Neural progenitor cell (in vitro differentiated cells): Measurements from ENCODE around the gene NEDD8. TPM values are rescaled to one million over a fixed set of nuclear protein-coding genes. Genes with fewer than 3 reads are reported as not detected.

Experiments
- DNase-seq: peaks from one replicate; pipeline ENCODE4 v3.0.0-alpha.2; 2016; ENCODE audit warnings: low spot score
- H2AFZ ChIP-seq: fragments of 200-600 bp; sonication (generic); replicated peaks from 2 replicates; pipeline ENCODE4 v1.6.1; 2016; ENCODE audit warnings: antibody characterized with exemption
- H3F3A ChIP-seq: fragments of 200-600 bp; sonication (generic); 2 replicates; pipeline ENCODE4 v1.6.1; 2016; ENCODE audit warnings: antibody characterized with exemption, low read depth
- H3K27ac ChIP-seq: fragments of 200-600 bp; sonication (generic); 2 replicates; pipeline ENCODE4 v1.5.1; 2016; ENCODE audit warnings: mild to moderate bottlenecking
- H3K27me3 ChIP-seq: fragments of 200-600 bp; sonication (generic); 2 replicates; pipeline ENCODE4 v1.6.1; 2016; ENCODE audit warnings: mild to moderate bottlenecking, moderate library complexity
- H3K36me3 ChIP-seq: fragments of 200-600 bp; sonication (generic); 2 replicates; pipeline ENCODE4 v1.5.1; 2016
- H3K4me1 ChIP-seq: fragments of 200-600 bp; sonication (generic); 2 replicates; pipeline ENCODE4 v1.6.1; 2016; ENCODE audit warnings: mixed run types
- H3K4me2 ChIP-seq: fragments of 200-600 bp; sonication (generic); 2 replicates; pipeline ENCODE4 v1.6.1; 2016
- H3K4me3 ChIP-seq: fragments of 200-600 bp; sonication (generic); 2 replicates; pipeline ENCODE4 v1.5.1; 2016
- H3K79me2 ChIP-seq: fragments of 200-600 bp; sonication (generic); 2 replicates; pipeline ENCODE4 v1.6.1; 2016; ENCODE audit warnings: low read depth
- H3K9ac ChIP-seq: fragments of 200-600 bp; sonication (generic); 2 replicates; pipeline ENCODE4 v1.6.1; 2016
- H3K9me3 ChIP-seq: fragments of 200-600 bp; sonication (generic); 2 replicates; pipeline ENCODE4 v1.5.1; 2016; ENCODE audit warnings: low read depth
- H4K20me1 ChIP-seq: fragments of 200-600 bp; sonication (generic); 2 replicates; pipeline ENCODE4 v1.6.1; 2016; ENCODE audit warnings: low read depth
- H3K27ac Mint-ChIP-seq: 3 replicates; pipeline ENCODE4 v1.8.0; 2021; ENCODE audit warnings: mixed read lengths
- H3K27me3 Mint-ChIP-seq: 2 replicates; pipeline ENCODE4 v1.8.0; 2022; ENCODE audit warnings: low read depth, mild to moderate bottlenecking, inconsistent platforms, moderate library complexity, mixed read lengths; ENCODE audit not compliant: insufficient read depth
- H3K36me3 Mint-ChIP-seq: 3 replicates; pipeline ENCODE4 v1.8.0; 2021; ENCODE audit warnings: mixed read lengths
- H3K4me1 Mint-ChIP-seq: 3 replicates; pipeline ENCODE4 v1.8.0; 2021; ENCODE audit warnings: mixed read lengths
- H3K4me3 Mint-ChIP-seq: 3 replicates; pipeline ENCODE4 v1.8.0; 2021; ENCODE audit warnings: mild to moderate bottlenecking, moderate library complexity, mixed read lengths
- H3K9me3 Mint-ChIP-seq: 3 replicates; pipeline ENCODE4 v1.8.0; 2020; ENCODE audit warnings: mixed read lengths
- CTCF ChIP-seq: fragments of 200-600 bp; sonication (generic); IDR thresholded peaks from 2 replicates; pipeline ENCODE4 v1.5.1; 2017; ENCODE audit warnings: antibody characterized with exemption, mild to moderate bottlenecking
- EZH2 ChIP-seq: fragments of 200-600 bp; sonication (generic); IDR thresholded peaks from 2 replicates; pipeline ENCODE4 v1.6.1; 2017; ENCODE audit warnings: antibody characterized with exemption, mild to moderate bottlenecking, moderate library complexity
- EZH2phosphoT487 ChIP-seq: fragments of 200-600 bp; sonication (generic); IDR thresholded peaks from 2 replicates; pipeline ENCODE4 v1.6.1; 2017; ENCODE audit warnings: antibody characterized with exemption
- total RNA-seq: library from RNA; depleted of rRNA; stranded (reverse); fragments of >200 nt; gene quantifications from 2 replicates; pipeline ENCODE4 v1.2.3, GENCODE V29; 2015; ENCODE audit warnings: low replicate concordance

NEDD8 gene
- total RNA-seq, 1 donor from 2014 or later, result 220 TPM

DNA sequence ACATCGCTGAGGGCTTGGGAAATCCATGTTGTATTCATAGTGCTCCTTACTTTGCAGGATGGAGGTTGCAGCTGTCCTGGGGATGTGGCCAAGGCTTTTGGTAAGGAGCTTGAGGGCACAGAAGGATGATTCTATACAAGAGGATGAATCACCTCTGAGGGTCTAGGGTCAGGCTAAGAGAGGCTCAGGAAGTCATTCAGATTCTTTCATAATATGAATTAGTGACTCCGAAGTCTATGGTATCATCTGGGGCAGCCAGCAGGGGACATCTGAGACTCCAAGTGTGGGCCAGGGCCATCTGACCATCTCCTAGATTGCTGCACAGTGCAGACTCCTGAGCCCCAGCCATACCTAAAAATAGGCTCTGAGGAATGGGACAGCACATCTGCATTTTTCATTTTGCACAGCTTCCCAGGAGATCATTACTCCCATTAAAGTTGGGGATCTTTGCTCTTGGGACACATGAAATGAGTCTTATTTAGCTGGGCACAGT lies 5.3 kb upstream of the NEDD8 start:
- H3K27ac Mint-ChIP-seq, result no peak overlapping the region
- peaks cover 21% of the 10 kb centered on the region for H3K36me3 Mint-ChIP-seq
- H3K27me3 ChIP-seq, result no peaks in the 10 kb centered on the region
- H3K27ac ChIP-seq, result no peak overlapping the region
- TF ChIP-seq CTCF, result no peak
- no peak for TF ChIP-seq EZH2phosphoT487
- no peak for TF ChIP-seq EZH2
- H3K4me3 ChIP-seq, result no peak overlapping the region
- H3K4me1 Mint-ChIP-seq, result peaks cover 26% of the 10 kb centered on the region
- no peak overlapping the region for H3K4me3 Mint-ChIP-seq
- H3K79me2 ChIP-seq, result peaks cover 35% of the 10 kb centered on the region
- H3K4me1 ChIP-seq, result peaks cover 10% of the 10 kb centered on the region
- H3K9ac ChIP-seq, result no peak overlapping the region
- H3K36me3 ChIP-seq, result no peaks in the 10 kb centered on the region
- no peaks in the 10 kb centered on the region for H3K9me3 Mint-ChIP-seq
- DNase-seq, result no peak
- peaks cover 10% of the 10 kb centered on the region for H3F3A ChIP-seq
- no peak overlapping the region for H2AFZ ChIP-seq
- no peak overlapping the region for H3K4me2 ChIP-seq
- H4K20me1 ChIP-seq, result peaks cover 5% of the 10 kb centered on the region
- H3K27me3 Mint-ChIP-seq, result no peaks in the 10 kb centered on the region
- no peaks in the 10 kb centered on the region for H3K9me3 ChIP-seq

DNA sequence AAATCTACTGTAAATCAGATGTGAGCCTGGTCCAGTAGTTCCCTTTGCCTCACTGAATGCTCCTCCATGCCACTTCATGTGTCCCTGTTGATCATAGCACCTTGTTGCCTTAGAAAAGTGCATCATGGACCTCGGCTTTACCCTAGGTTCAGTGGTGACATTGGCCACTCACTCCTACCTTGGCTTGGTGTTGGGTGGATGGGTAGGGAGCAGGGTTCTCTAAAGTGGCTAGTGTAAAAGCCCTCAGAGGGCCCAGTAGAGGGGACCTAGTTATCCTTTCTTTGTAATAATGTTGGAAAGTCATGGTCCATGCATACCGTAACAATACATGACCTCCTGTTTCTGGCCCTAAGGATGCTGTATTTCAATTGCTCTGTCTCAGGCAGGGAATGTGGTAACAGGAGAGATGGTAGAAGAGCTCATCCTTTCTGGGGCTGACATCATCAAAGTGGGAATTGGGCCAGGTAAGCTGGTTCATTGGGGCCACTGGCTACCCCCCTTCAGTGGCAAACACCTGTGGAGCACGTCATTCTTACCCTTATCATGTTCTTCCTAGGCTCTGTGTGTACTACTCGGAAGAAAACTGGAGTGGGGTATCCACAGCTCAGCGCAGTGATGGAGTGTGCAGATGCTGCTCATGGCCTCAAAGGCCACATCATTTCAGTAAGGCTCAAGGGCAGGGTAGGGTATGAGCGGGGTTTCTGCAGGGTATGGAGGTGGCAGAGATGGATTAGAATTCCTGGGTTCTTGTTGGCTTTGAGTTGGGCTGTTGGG lies 4.7 kb upstream of the NEDD8 start:
- Mint-ChIP-seq H3K36me3 (peaks cover 21% of the 10 kb centered on the region), H3K4me1 (peaks cover 26% of the 10 kb centered on the region), H3K9me3 (no peaks in the 10 kb centered on the region), H3K27me3 (no peaks in the 10 kb centered on the region), H3K4me3 (no peak overlapping the region), H3K27ac (no peak overlapping the region)
- Histone ChIP-seq H3K9me3 (no peaks in the 10 kb centered on the region), H4K20me1 (peaks cover 5% of the 10 kb centered on the region), H3F3A (peaks cover 9% of the 10 kb centered on the region), H3K27ac (no peak overlapping the region), H3K4me1 (peaks cover 10% of the 10 kb centered on the region), H3K4me2 (no peak overlapping the region), H2AFZ (no peak overlapping the region), H3K79me2 (peaks cover 37% of the 10 kb centered on the region), H3K4me3 (no peak overlapping the region), H3K36me3 (no peaks in the 10 kb centered on the region), H3K27me3 (no peaks in the 10 kb centered on the region), H3K9ac (no peak overlapping the region)
- DNase-seq, result no peak
- no peak for TF ChIP-seq CTCF

DNA sequence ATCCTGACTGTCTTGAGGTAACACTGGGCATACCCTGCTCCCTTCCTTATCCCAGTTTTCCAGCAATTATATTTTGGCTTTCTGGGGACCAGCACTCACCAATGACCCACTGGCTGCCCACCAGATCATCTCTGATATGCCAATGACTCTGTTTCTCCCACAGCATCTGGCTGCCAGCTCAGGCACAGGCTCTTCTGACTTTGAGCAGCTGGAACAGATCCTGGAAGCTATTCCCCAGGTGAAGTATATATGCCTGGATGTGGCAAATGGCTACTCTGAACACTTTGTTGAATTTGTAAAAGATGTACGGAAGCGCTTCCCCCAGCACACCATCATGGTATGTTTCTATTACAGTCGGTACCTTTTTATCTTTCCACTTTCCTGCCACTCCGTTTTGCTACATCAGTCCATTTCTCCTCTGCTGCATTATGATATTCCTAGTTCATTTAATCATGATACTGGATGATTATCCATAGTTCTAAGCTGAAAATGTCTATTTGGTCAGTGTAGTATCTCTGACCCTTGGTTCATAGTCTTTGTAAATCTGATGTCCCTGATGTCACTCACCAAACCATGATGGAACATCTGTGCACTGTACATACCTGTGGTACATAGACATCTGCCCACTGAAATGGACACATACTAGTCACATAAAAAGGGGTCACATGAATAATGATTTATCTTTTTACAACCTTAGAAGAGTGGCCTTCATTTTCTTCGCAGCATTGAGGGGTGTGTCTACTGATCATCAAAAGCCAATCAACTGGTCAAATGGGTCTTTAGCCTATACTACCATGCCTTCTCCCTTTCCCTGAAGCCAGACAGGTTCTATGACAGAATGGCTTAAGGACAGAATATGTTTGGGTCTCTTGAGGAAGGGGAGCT lies 3.9 kb upstream of the NEDD8 start:
- no peak overlapping the region for H3K4me3 ChIP-seq
- no peaks in the 10 kb centered on the region for H3K27me3 ChIP-seq
- H3K36me3 ChIP-seq, result no peaks in the 10 kb centered on the region
- H3F3A ChIP-seq, result peaks cover 16% of the 10 kb centered on the region
- peak overlapping the region; percentile 51 for H3K4me3 Mint-ChIP-seq
- no peak overlapping the region for H3K9ac ChIP-seq
- DNase-seq, result no peak
- no peak overlapping the region for H3K4me2 ChIP-seq
- H3K36me3 Mint-ChIP-seq, result peaks cover 21% of the 10 kb centered on the region
- TF ChIP-seq EZH2 (no peak), EZH2phosphoT487 (no peak), CTCF (no peak)
- H3K27ac ChIP-seq, result no peak overlapping the region
- peaks cover 11% of the 10 kb centered on the region for H3K4me1 ChIP-seq
- H3K9me3 ChIP-seq, result no peaks in the 10 kb centered on the region
- H3K9me3 Mint-ChIP-seq, result no peaks in the 10 kb centered on the region
- peaks cover 38% of the 10 kb centered on the region for H3K79me2 ChIP-seq
- peaks cover 6% of the 10 kb centered on the region for H4K20me1 ChIP-seq
- no peak overlapping the region for H3K27ac Mint-ChIP-seq
- H2AFZ ChIP-seq, result no peak overlapping the region
- H3K4me1 Mint-ChIP-seq, result peaks cover 29% of the 10 kb centered on the region
- no peaks in the 10 kb centered on the region for H3K27me3 Mint-ChIP-seq
